Left colon (tissue), 2 donors: ENCODE data around the gene PUSL1. TPM values are rescaled to one million over a fixed set of nuclear protein-coding genes. Genes with fewer than 3 reads are reported as not detected.

Experiments
- ATAC-seq: fragments of 200-7000 bp; cut with Tn5 transposase; one replicate; pipeline ENCODE4 v1.9.1; 2020; ENCODE audit warnings: mild to moderate bottlenecking, moderate library complexity
- DNase-seq, 2 donors: peaks; one replicate each; pipeline ENCODE4 v3.0.0-alpha.2; 2020
- intact Hi-C, 2 donors: fragments of 100-400 bp; cut with DNase I in 1 of 2; cut with micrococcal nuclease in 1 of 2; formaldehyde crosslinking; loops; one replicate each; pipeline versions ENCODE4 v1.11.2 to v1.14.0; 2022; cut with DNase I, micrococcal nuclease
- total RNA-seq, 2 donors: library from RNA; stranded (reverse); fragmentation: NEBNext Ultra II Directional; extraction: Animal tissue kit (Norgen Biotek cat#: 25700); gene quantifications; one replicate each; pipeline ENCODE4 v1.2.1, GENCODE V29; 2021
- donor health status: DM: no; HTN: no; CAD: no.
- donor health status: DM: yes; HTN: yes; CAD: no.

The PUSL1 gene
- total RNA-seq, 2 donors from 2014 or later = 15.5 to 18.7 TPM

DNA sequence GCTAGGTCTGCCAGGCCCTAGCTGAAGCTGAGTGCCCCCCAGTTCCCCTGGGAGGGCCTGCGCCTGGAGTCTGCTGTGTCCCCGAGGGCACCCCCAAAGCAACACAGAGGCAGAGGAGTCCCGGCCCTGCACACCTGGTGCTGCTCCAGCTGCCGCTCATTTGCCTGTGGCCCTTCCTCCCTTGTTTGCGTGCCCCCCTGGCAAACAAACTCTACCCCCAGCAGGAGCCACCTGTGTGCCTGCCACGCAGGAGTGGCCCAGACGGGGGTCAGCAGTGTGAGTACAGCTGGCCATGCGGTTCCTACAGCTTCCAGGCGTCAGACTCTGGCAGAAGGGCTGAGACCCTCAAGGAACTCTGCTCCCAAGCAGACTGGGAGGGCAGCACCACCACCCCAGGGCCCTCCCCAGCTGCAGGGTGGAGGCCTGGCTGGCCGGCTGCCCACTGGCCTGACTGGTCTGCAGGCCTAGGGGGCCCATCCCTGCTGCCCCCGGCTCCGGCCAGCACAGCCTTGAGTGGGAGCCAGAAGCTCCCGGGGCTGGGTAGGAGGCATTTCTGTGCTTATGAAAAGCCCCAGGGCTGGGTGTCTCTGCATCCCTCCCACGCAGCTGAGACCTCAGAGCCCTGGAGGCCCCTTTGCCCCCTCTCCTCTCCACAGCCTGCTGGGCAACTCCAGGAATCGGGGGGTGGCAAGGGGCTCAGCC is 22.1 kb downstream of the PUSL1 start:
- DNase-seq (no peak), ATAC-seq (no peak)
- intact Hi-C loops = no loop called here

DNA sequence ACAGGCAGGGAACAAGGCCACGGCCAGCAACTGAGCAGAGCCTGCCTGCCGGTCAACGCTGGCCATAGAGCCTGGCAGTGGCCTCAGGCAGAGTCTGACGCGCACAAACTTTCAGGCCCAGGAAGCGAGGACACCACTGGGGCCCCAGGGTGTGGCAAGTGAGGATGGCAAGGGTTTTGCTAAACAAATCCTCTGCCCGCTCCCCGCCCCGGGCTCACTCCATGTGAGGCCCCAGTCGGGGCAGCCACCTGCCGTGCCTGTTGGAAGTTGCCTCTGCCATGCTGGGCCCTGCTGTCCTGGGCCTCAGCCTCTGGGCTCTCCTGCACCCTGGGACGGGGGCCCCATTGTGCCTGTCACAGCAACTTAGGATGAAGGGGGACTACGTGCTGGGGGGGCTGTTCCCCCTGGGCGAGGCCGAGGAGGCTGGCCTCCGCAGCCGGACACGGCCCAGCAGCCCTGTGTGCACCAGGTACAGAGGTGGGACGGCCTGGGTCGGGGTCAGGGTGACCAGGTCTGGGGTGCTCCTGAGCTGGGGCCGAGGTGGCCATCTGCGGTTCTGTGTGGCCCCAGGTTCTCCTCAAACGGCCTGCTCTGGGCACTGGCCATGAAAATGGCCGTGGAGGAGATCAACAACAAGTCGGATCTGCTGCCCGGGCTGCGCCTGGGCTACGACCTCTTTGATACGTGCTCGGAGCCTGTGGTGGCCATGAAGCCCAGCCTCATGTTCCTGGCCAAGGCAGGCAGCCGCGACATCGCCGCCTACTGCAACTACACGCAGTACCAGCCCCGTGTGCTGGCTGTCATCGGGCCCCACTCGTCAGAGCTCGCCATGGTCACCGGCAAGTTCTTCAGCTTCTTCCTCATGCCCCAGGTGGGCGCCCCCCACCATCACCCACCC is 22.9 kb downstream of the PUSL1 start, which contains the start of gene TAS1R3:
TAS1R3 (plus strand) TSS at position 213 of the 898 bp plus-strand sequence; CDS start at position 279, 66 bp downstream.
- ATAC-seq (peak; percentile 7), DNase-seq (peak in 1 of 2 donors; percentile 44)
- intact Hi-C loops = no loop called here

DNA sequence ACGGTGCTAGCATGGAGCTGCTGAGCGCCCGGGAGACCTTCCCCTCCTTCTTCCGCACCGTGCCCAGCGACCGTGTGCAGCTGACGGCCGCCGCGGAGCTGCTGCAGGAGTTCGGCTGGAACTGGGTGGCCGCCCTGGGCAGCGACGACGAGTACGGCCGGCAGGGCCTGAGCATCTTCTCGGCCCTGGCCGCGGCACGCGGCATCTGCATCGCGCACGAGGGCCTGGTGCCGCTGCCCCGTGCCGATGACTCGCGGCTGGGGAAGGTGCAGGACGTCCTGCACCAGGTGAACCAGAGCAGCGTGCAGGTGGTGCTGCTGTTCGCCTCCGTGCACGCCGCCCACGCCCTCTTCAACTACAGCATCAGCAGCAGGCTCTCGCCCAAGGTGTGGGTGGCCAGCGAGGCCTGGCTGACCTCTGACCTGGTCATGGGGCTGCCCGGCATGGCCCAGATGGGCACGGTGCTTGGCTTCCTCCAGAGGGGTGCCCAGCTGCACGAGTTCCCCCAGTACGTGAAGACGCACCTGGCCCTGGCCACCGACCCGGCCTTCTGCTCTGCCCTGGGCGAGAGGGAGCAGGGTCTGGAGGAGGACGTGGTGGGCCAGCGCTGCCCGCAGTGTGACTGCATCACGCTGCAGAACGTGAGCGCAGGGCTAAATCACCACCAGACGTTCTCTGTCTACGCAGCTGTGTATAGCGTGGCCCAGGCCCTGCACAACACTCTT is 23.8 kb downstream of the PUSL1 start:
- DNase-seq (no peak), ATAC-seq (no peak)
- intact Hi-C loops = no loop called here

DNA sequence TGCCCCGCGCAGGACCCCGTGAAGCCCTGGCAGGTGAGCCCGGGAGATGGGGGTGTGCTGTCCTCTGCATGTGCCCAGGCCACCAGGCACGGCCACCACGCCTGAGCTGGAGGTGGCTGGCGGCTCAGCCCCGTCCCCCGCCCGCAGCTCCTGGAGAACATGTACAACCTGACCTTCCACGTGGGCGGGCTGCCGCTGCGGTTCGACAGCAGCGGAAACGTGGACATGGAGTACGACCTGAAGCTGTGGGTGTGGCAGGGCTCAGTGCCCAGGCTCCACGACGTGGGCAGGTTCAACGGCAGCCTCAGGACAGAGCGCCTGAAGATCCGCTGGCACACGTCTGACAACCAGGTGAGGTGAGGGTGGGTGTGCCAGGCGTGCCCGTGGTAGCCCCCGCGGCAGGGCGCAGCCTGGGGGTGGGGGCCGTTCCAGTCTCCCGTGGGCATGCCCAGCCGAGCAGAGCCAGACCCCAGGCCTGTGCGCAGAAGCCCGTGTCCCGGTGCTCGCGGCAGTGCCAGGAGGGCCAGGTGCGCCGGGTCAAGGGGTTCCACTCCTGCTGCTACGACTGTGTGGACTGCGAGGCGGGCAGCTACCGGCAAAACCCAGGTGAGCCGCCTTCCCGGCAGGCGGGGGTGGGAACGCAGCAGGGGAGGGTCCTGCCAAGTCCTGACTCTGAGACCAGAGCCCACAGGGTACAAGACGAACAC is 24.5 kb downstream of the PUSL1 start:
- peak; percentile 60 for ATAC-seq
- intact Hi-C loops = no loop called here
- DNase-seq = peak in 1 of 2 donors; percentile 63

DNA sequence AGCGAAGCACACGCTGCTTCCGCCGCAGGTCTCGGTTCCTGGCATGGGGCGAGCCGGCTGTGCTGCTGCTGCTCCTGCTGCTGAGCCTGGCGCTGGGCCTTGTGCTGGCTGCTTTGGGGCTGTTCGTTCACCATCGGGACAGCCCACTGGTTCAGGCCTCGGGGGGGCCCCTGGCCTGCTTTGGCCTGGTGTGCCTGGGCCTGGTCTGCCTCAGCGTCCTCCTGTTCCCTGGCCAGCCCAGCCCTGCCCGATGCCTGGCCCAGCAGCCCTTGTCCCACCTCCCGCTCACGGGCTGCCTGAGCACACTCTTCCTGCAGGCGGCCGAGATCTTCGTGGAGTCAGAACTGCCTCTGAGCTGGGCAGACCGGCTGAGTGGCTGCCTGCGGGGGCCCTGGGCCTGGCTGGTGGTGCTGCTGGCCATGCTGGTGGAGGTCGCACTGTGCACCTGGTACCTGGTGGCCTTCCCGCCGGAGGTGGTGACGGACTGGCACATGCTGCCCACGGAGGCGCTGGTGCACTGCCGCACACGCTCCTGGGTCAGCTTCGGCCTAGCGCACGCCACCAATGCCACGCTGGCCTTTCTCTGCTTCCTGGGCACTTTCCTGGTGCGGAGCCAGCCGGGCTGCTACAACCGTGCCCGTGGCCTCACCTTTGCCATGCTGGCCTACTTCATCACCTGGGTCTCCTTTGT is 25.3 kb downstream of the PUSL1 start:
- ATAC-seq (peak; percentile 8), DNase-seq (no peak)
- intact Hi-C loops = no loop called here

DNA sequence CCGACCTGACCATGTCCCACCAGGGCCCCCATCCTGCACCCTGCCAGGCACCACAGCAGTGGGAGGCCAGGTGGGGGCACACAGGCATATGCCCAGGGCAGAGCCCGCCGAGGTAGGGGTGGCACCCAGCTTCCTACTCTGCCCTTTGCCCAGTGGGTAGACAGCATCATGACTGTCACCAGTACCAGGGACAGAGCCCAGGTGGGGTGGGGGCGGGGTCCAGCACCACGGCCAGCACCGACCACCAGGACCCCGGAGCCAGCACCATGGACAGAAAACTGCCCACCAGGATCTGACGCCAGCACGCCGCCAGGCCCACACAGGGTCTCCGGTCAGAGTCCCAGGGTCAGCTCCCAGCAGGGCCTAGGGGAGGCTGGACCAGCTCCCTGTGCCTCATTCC is 26.4 kb downstream of the PUSL1 start:
- intact Hi-C loops = no loop called here
- DNase-seq (no peak), ATAC-seq (no peak)

DNA sequence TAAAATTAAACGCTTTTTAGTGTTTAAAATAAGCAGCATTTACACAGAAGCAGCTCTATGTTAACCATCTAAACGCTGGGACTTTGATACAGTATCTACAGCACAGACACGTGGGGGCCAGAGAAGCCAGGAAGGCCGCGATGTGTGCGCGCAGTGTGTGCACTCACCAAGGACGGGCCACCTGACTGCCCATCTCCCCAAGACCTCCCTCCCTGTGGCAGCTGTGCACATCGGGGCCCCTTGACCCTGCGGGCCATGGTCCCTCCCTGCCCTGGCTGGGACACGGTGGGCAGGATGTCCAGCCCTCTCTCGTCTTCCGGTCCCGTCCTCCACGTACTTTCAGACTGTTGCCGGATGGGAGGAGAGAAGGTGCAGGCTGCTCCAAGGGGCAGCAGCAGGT is 26.9 kb downstream of the PUSL1 start:
- intact Hi-C loops = no loop called here
- DNase-seq = no peak
- ATAC-seq = no peak

DNA sequence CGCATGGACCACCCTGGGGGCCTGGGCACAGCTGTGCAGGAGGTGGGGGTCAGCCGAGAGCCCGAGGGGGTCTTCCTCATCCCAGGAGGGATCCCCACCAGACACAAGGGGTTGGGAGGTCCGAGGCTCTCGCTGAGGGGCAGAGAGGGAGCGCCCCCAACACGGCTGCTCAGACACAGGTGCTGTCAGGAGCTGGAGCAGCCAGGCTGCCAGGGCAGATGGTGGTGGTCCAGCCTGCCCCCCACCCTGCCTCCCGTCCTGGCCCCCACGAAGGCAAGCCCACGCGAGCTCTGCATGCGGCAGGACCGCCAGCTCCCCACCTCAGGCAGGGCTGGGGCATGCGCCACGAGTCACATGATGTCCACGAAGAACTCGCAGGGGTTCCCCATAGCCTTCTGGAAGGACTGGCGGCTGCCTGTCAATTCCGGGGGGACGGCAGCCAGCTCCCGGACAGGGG is 27.4 kb downstream of the PUSL1 start:
- DNase-seq = no peak
- no peak for ATAC-seq
- intact Hi-C loops = no loop called here

DNA sequence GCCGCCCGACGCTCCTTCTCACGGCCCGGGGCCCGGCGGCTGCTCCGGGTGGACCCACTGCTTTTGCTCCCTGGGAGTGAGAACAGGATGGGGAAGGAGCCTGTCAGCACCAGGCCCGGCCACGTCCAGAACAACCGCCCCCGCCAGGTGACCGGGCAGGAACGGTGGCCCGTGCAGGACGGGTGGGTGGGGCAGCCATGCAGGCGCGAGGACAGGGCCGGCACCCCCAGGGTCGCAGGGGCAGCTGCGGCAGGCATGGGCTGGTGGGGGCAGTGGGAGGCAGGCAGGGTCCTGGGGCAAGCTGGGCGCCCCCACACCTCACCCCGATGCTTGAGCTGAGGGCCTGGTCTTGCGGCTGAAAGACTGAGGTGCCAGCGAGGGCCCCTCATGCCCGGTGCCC is 28.0 kb downstream of the PUSL1 start:
- DNase-seq = no peak
- intact Hi-C loops = no loop called here
- no peak for ATAC-seq

DNA sequence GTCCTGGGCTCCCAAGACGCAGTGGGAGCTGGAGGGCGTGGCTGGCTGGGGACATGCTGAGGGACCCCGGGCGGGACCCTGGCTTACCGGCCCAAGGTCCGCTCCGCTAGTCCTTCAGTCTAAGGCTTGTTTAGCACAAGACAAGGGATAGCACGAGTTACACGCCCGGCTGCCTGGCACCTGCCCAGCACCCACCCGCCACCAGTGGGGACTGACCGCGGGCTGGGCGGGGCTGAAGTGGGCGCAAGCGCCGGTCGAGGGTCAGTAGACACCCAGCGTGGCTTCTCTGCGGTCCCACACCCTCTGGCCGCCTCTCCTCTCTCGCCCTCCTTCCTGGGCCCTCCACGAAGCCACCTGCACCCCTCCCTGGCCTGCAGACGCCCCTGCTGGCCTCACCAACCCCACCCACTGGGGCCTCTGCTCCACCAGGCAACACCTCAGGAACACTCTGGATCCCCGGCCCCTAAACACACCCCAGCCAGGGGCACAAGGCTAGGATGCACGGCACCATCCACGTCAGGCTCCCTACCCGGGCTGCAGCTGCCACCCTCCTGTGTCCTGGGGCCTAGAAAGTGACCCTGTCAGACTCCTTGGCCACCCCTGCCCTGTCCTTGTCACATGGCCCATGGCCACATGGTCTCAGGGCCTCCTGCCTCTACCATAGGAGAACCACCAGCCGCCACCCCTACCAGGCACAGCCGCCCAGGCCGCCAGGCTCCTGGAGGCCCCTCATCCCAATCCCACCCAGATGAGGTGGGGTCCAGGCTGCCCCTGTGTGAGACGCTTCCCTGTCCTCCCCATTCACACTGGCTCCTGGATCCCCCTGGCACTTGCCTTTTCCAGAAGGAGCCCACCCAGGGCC is 28.8 kb downstream of the PUSL1 start:
- no peak for DNase-seq
- intact Hi-C loops = no loop called here
- ATAC-seq = no peak

DNA sequence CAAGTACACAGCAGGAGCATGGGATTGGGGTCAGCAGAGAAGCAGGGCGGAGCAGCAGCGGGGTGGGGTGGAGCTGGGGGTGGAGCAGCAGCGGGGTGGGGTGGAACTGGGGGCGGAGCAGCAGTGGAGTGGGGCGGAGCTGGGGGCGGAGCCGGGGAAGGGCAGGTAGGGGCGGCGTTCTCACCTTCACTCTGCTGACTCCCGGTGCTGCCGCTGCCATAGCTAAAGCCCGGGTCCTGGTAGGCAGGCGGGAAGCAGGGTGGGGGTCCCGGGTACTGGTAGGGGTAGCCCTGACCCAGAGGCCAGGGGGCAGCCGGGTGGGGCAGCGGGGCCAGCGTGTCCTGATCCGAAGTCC is 29.4 kb downstream of the PUSL1 start:
- intact Hi-C loops = no loop called here
- peak; percentile 78 for ATAC-seq
- peak in 1 of 2 donors; percentile 73 for DNase-seq

DNA sequence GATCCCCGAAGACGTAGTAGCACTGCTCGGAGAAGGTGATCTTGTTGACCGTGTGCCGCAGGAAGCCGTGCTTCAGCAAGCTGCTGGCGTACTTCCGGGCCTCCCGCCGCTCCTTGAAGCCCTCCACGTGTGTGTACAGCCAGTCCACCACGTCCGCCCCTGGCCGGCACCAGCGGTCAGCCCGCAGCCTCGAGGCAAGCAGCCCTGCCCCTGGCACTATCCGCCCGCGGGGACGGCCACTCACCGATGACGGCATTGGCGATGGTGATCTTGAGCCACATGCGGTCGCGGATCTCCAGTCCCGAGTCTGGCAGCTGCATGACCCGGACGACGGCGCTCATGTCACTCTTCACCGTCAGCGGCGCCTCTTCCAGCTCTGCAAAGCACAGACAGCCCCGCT is 29.9 kb downstream of the PUSL1 start:
- DNase-seq = no peak
- intact Hi-C loops = no loop called here
- ATAC-seq = no peak

DNA sequence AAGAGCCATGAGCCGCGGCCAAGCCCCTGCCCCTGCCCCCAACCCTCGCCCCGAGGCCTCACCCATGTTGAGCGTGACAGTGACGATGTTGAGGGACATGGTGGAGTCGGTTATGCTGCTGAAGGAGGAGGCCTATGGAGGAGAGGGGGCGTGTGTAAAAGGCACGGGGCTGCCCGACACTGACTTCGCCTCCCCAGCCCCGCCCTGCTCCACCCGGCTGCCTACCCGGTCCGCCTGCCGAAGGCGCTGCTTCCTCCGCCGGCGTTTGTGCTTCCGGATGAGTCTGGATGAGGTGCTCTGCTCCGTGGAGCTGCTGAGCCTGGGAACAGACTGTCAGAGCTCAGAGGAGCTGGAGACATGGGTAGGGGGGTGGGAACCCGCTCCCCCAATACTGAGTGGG is 31.8 kb downstream of the PUSL1 start:
- DNase-seq = no peak
- no peak for ATAC-seq
- intact Hi-C loops = no loop called here

DNA sequence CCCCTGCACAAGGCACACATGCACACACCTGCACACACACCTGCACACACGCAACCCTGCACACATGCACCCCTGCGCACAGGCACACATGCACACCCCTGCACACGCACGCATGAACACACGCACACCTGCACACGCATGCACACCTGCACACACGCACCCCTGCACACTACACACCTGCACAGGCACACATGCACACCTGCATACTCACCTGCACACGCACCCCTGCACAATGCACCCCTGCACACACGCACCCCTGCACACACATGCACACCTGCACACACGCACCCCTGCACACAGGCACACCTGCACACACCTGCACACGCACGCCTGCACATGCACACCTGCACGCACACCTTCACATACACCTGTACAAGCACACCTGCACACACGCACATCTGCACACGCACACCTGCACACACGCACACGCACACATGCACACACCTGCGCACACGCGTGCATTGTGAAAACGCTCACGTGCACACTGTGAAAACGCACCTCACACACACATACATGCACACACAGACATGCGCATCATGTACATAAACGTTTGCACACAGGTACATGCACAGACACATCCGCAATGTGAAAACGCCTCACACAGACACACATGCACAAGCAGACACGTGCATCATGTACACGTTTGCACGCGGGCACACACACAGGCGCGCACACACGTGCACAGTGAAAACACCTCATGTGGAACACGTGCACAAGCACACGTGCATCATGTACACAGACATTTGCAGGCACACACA is 32.6 kb downstream of the PUSL1 start:
- ATAC-seq = no peak
- intact Hi-C loops = no loop called here
- DNase-seq = no peak

DNA sequence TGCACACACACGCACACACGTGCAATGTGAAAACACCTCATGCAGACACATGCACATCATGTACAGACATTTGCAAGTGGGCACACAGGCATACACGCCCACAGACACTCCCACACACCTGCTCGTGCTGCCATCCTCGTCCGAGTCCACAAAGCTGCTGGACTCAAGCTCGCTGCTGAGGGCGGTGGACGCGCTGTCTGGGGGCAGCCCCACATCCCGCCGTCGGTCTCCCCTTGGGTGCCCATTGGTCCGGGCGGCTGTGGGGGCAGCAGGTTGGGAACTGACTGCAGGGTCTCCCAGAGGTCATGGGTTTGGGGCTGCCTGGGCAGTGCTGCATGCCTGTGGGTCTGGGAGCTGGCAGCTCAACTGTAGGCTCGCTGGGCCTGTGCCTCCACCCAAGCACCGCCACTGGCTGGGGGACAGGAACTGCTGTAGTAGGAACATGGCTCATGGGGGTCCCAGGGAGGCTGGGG is 33.2 kb downstream of the PUSL1 start:
- DNase-seq (no peak), ATAC-seq (no peak)
- intact Hi-C loops = no loop called here

DNA sequence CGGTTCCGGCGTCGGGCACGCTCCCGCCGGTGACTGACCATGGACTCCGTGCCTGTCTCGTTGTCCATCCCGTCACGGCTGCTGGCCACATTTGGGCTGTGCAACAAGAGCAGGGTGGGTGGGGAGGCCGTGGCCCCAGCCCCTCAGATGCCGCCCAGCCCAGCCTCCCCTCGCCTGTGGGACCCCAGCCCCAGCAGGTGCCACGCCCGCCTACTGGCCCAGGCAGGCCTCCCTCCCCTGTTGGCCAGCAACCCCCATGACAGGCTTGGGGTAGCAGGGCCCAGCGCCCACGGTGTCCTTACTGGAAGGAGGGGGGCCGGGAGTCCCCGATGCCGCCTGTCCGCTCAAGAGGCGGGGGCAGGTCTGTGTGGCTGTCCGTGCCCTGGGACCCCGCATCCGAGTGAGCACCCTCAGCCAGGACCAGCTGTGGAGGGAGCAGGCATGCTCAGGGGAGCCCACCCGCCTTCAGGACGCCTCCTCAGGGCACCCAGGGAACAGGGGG is 33.7 kb downstream of the PUSL1 start:
- no peak for DNase-seq
- intact Hi-C loops = no loop called here
- no peak for ATAC-seq
